Spleen (tissue), 11 donors: Measurements from ENCODE around the gene RIMS4. TPM values are rescaled to one million over a fixed set of nuclear protein-coding genes. Genes with fewer than 3 reads are reported as not detected.

ENCODE experiments used
- DNase-seq: peaks from one replicate; pipeline ENCODE4 v3.0.0-alpha.2; 2020
- H3K27ac ChIP-seq, 8 donors: fragments of 200-600 bp; sonication (generic) in 7 of 8; 1 replicate in 4 of 8; 2 replicates in 4 of 8; pipeline versions ENCODE4 v1.5.0 to v1.8.0; 2016 to 2021; ENCODE audit warnings: inconsistent platforms in 4 of 8, mild to moderate bottlenecking in 4 of 8, moderate library complexity in 1 of 8
- H3K27me3 ChIP-seq, 7 donors: fragments of 200-600 bp; sonication (generic) in 6 of 7; replicated peaks in 1 of 7; 1 replicate in 4 of 7; 2 replicates in 3 of 7; pipeline versions ENCODE4 v1.5.0 to v1.8.0; 2016 to 2021; ENCODE audit warnings: inconsistent platforms in 3 of 7, mild to moderate bottlenecking in 1 of 7
- H3K36me3 ChIP-seq, 6 donors: fragments of 200-600 bp; sonication (generic) in 5 of 6; 1 replicate in 4 of 6; 2 replicates in 2 of 6; pipeline versions ENCODE4 v1.5.0 to v1.8.0; 2016 to 2021; ENCODE audit warnings: inconsistent platforms in 2 of 6
- H3K4me1 ChIP-seq, 6 donors: fragments of 200-600 bp; sonication (generic) in 5 of 6; 1 replicate in 3 of 6; 2 replicates in 3 of 6; pipeline versions ENCODE4 v1.5.0 to v1.8.0; 2016 to 2021; ENCODE audit warnings: inconsistent platforms in 3 of 6
- H3K4me3 ChIP-seq, 8 donors: fragments of 200-600 bp; sonication (generic) in 7 of 8; 1 replicate in 4 of 8; 2 replicates in 4 of 8; pipeline versions ENCODE4 v1.5.0 to v1.8.0; 2016 to 2021; ENCODE audit warnings: inconsistent platforms in 4 of 8, mild to moderate bottlenecking in 4 of 8, moderate library complexity in 2 of 8
- H3K9me3 ChIP-seq, 8 donors: fragments of 200-600 bp; sonication (generic) in 7 of 8; 1 replicate in 4 of 8; 2 replicates in 4 of 8; pipeline versions ENCODE4 v1.5.0 to v1.8.0; 2016 to 2021; ENCODE audit warnings: inconsistent platforms in 4 of 8
- POLR2A ChIP-seq, 3 donors: fragments of 450-650 bp; IDR thresholded peaks; one replicate each; pipeline ENCODE4 v1.5.1; 2017; ENCODE audit warnings: antibody characterized with exemption in 3 of 3, mild to moderate bottlenecking in 1 of 3
- POLR2AphosphoS5 ChIP-seq, 3 donors: sonication (generic); formaldehyde crosslinking; IDR thresholded peaks; one replicate each; pipeline ENCODE4 v1.5.1; 2017; ENCODE audit warnings: antibody characterized with exemption in 3 of 3
- WGBS, 5 donors: extraction: QIAGEN DNeasy Blood & Tissue Kit in 3 of 5; methylation state at CpG; one replicate each; pipeline versions ENCODE4 v1.1.5 to v1.1.7; 2013 to 2018; 5-methylcytosine and 5-hydroxymethylcytosine counted together
- intact Hi-C: fragments of 100-400 bp; cut with DNase I; formaldehyde crosslinking; loops from one replicate; pipeline ENCODE4 v1.15.0; 2023; ENCODE audit warnings: low total_unique reads
- polyA plus RNA-seq, 3 donors: library from polyadenylated mRNA; stranded (reverse); fragments of 200-250 nt; gene quantifications; one replicate each; pipeline ENCODE4 v1.2.1, GENCODE V29; 2013
- total RNA-seq, 7 donors: library from RNA; depleted of rRNA in 3 of 7; stranded (reverse); fragments of >200 nt in 3 of 7; fragmentation: NEBNext Ultra II Directional in 4 of 7; extraction: Animal tissue kit (Norgen Biotek cat#: 25700) in 4 of 7; gene quantifications; one replicate each; pipeline versions ENCODE4 v1.1.0 to v1.2.1, GENCODE V29; 2016 to 2021
- TF ChIP-seq, protein P1 (sequence below), 11 experiments: fragments of 200-600 bp in 7 of 11; fragments of 450-650 bp in 4 of 11; sonication (generic) in 4 of 11; IDR thresholded peaks in 8 of 11; conservative IDR thresholded peaks in 3 of 11; 1 replicate in 7 of 11; 2 replicates in 4 of 11; pipeline versions ENCODE4 v1.4.0 to v1.8.0; 2016 to 2021; ENCODE audit warnings: antibody characterized with exemption in 11 of 11, inconsistent platforms in 4 of 11, mild to moderate bottlenecking in 1 of 11
- donor health status: healthy with polysubstance abuse.
- donor health status: DM: no; HTN: no; CAD: no; lungs with moderate emphysema.
- donor health status: DM: no; HTN: no; CAD: no.
- donor health status: Bipolar disorder and iron deficiency.
- donor health status: healthy.
- donor health status: DM: no; HTN: no; CAD: no.
- donor health status: DM: yes; HTN: yes; CAD: no.

Gene RIMS4
- total and polyA plus RNA-seq, 10 donors: under 0.01 to 0.02 TPM; not detected in 8

DNA sequence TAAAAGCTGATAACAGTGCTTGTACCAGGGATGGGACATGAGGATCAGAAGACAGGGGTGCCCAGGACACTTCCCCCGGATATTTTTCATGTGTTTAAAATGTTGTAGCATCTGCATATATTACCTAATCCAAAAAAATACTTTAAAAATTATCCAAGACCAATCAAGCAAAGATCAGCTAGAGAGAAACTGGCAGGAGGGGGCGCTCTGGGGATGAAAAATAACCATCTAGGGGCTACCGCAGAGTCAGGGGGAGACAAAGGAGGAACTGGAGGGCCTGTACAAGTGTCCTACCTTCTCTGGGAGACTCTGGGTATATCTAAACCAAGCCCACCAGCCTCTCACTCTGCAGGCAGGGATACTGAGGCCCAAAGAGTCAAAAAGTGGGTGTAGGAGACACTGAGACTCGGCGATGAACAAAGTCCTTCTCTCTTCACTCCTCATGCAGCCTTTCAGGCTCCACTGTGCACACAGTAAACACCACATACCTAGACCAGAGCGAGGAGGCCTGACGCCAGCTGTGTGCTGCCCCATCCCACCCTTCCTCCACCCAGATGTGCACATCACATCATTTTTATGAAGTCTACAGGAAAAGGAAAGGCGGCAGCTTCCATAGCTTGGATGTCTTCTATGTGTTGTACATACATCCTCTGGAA, 9.8 kb downstream of the RIMS4 start:
- H3K27me3 ChIP-seq: peaks cover 0 to 35% (median under 1%) of the 10 kb centered on the region in 7 donors
- no peaks in the 10 kb centered on the region for H3K36me3 ChIP-seq
- 74 to 80% (median 77%) methylated on average over 8 of the region's 8 CpGs for WGBS, 5 donors
- no peak overlapping the region for H3K27ac ChIP-seq
- H3K4me3 ChIP-seq: no peak overlapping the region
- H3K4me1 ChIP-seq: no peaks in the 10 kb centered on the region
- intact Hi-C loops: no loop called here
- no peak for DNase-seq
- TF ChIP-seq, protein P1, sequence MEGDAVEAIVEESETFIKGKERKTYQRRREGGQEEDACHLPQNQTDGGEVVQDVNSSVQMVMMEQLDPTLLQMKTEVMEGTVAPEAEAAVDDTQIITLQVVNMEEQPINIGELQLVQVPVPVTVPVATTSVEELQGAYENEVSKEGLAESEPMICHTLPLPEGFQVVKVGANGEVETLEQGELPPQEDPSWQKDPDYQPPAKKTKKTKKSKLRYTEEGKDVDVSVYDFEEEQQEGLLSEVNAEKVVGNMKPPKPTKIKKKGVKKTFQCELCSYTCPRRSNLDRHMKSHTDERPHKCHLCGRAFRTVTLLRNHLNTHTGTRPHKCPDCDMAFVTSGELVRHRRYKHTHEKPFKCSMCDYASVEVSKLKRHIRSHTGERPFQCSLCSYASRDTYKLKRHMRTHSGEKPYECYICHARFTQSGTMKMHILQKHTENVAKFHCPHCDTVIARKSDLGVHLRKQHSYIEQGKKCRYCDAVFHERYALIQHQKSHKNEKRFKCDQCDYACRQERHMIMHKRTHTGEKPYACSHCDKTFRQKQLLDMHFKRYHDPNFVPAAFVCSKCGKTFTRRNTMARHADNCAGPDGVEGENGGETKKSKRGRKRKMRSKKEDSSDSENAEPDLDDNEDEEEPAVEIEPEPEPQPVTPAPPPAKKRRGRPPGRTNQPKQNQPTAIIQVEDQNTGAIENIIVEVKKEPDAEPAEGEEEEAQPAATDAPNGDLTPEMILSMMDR (IDR thresholded peaks at IDR 0.05 in 8 of 11, conservative IDR thresholded peaks at IDR 0.05 in 3 of 11): no peak
- TF ChIP-seq POLR2AphosphoS5 (IDR thresholded peaks at IDR 0.05) (no peak), POLR2A (IDR thresholded peaks at IDR 0.05) (no peak)
- no peaks in the 10 kb centered on the region for H3K9me3 ChIP-seq

GRCh38 chr20:44799691-44800090, 10.7 kb downstream of the RIMS4 start:
- intact Hi-C loops: no loop called here
- Histone ChIP-seq H3K4me3 (no peak overlapping the region), H3K9me3 (no peaks in the 10 kb centered on the region), H3K27me3 (peaks cover 0 to 33% (median 0%) of the 10 kb centered on the region in 7 donors), H3K4me1 (no peaks in the 10 kb centered on the region), H3K27ac (no peak overlapping the region), H3K36me3 (no peaks in the 10 kb centered on the region)
- 82 to 94% (median 87%) methylated on average over 5 of the region's 5 CpGs for WGBS, 5 donors
- DNase-seq: no peak
- TF ChIP-seq, protein P1 (IDR thresholded peaks at IDR 0.05 in 8 of 11, conservative IDR thresholded peaks at IDR 0.05 in 3 of 11): no peak
- TF ChIP-seq POLR2A (IDR thresholded peaks at IDR 0.05): no peak
- no peak for TF ChIP-seq POLR2AphosphoS5 (IDR thresholded peaks at IDR 0.05)

- TF ChIP-seq POLR2A (IDR thresholded peaks at IDR 0.05) (no peak), POLR2AphosphoS5 (IDR thresholded peaks at IDR 0.05) (no peak)
- TF ChIP-seq, protein P1 (IDR thresholded peaks at IDR 0.05 in 8 of 11, conservative IDR thresholded peaks at IDR 0.05 in 3 of 11): no peak
- Histone ChIP-seq H3K27me3 (peaks cover 0 to 23% (median 0%) of the 10 kb centered on the region in 7 donors), H3K4me3 (no peak overlapping the region), H3K4me1 (no peaks in the 10 kb centered on the region), H3K9me3 (no peaks in the 10 kb centered on the region), H3K27ac (no peak overlapping the region), H3K36me3 (no peaks in the 10 kb centered on the region)
- WGBS, 5 donors: 87 to 96% (median 91%) methylated on average over 3 of the region's 3 CpGs
- intact Hi-C loops: no loop called here
- no peak for DNase-seq
Observed at GRCh38 chr20:44796758-44797457, 13.4 kb downstream of the RIMS4 start.

DNA sequence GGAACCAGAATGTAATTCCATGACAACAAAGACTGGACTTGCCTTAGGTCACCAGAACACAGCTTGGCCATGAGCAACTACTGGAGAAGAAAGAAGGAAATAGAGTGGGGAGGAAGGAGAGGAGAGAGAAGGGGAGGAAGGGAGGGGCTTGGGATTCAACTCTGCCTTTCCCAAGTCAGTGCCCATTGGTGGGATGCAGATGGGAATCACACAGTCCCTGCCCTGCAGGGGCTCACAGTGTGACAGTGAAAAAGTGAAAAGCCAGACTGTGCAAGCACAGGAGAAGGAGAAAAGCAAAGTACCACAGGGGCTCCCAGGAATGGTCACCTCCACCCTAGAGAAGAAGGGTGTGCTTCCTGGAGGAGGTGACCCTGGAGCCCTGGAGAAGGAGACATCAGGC, 14.0 kb downstream of the RIMS4 start:
- Histone ChIP-seq H3K9me3 (no peaks in the 10 kb centered on the region), H3K36me3 (no peaks in the 10 kb centered on the region), H3K27me3 (peaks cover 0 to 28% (median 0%) of the 10 kb centered on the region in 7 donors), H3K4me3 (no peak overlapping the region), H3K27ac (no peak overlapping the region), H3K4me1 (no peaks in the 10 kb centered on the region)
- intact Hi-C loops: no loop called here
- no peak for TF ChIP-seq POLR2A (IDR thresholded peaks at IDR 0.05)
- TF ChIP-seq, protein P1 (IDR thresholded peaks at IDR 0.05 in 8 of 11, conservative IDR thresholded peaks at IDR 0.05 in 3 of 11): no peak
- no peak for TF ChIP-seq POLR2AphosphoS5 (IDR thresholded peaks at IDR 0.05)
- no peak for DNase-seq
